Bladder microvascular endothelial cell (primary cell): ENCODE data around the gene LMTK3. TPM values are rescaled to one million over a fixed set of nuclear protein-coding genes. Genes with fewer than 3 reads are reported as not detected.

Source experiments
- total RNA-seq: library from RNA; depleted of rRNA; stranded (reverse); fragments of >200 nt; gene quantifications from 2 replicates; pipeline ENCODE4 v1.2.3, GENCODE V29; 2014

LMTK3 gene
- total RNA-seq = 0.06 TPM in 1 of 2 replicates, not detected in the other

GRCh38 chr19:48511800-48512503, at the start of gene LMTK3:
Gene LMTK3 (minus strand): TSS chr19:48511835. CDS start chr19:48511576, 259 bp downstream.

DNA sequence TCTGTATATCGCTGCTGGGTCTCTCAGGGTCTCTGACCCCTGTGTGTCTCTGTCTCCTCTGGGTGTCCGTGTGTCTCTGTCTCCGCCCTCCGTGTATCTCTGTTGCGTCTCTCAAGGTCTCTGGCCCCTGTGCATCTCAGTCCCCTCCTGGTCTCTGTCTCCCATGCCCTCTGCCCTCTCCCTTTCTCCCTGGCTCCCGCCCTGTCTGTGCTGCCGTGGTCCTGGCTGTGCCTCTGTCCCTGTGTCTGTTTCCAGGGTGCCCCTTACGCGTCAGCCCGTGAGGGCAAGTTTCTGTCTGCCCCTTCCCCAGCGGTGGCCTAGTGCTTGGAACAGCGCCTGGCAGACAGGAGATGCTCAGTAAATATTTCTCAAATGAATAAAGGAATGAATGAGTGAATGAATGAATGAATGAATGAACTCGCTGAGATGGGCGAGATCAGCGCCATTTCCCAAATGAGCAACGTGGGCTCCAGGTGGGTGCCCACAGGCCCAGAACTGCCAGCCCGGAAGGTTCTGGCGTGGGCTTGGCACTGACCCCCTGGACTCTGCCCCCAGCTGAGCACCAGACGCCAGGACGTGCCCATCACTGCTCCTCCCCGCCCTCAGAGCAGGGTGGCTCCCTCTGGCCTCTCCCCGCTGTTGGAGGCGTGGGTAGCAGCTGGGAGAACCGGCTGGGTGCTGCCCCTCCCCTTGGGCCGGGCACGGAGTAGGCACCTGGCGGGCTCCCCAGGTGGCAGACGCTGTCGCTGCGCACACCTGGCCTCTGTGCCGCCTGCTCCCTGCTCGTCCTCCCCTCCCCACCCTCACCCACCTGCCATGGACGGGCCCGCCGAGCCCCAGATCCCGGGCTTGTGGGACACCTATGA, 40.0 kb upstream of the LMTK3 start, which contains the start of gene SULT2B1:
Gene SULT2B1, plus strand, starts transcription at position 736 of the 866 bp plus-strand sequence. Its CDS starts 81 bp downstream, at position 817.

GRCh38 chr19:48469289-48469881, 42.2 kb downstream of the LMTK3 start, which contains the start of gene CYTH2:
Gene CYTH2 (plus strand): TSS chr19:48469369. CDS start chr19:48469508, 139 bp downstream.

DNA sequence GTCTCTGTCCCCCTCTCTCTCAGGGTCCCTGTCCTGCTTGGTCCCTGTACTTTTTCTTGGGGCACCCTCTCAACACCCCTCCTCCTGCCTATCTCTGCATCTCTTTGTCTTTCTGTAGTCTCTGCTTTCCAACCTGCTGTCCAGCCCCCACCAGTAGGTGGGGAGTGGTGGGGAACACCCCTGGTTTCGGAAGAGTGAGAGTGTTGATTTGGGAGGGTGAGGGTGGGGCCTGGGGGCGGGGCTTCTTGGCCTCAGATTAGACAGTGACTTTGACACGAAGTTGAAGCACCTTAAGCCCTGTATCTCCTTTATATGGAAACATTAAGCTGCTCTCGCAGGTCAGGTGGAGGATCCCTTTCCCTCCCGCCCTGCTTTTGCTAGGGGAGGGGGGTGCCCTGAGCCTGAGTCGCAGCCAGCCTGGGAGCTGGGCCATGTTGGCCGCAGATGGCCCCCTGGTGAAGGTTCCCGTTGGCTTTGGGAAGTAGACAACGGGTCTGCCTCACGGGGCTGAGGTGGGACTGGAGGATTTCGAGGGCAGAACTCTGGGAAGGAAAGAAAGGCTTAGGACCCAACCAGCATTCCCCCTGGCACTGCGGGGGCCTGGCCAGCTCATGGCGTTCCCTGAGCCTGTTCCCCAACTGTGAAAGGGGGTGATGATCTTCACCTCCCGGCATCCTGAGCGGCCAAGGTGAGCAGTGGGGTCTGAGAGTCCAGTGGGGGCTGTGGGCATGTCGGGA, 56.3 kb downstream of the LMTK3 start, which contains the start of gene KCNJ14:
Gene KCNJ14, plus strand, starts transcription at position 404 of the 737 bp plus-strand sequence. CDS start 6,151 bp downstream, outside the sequence.

DNA sequence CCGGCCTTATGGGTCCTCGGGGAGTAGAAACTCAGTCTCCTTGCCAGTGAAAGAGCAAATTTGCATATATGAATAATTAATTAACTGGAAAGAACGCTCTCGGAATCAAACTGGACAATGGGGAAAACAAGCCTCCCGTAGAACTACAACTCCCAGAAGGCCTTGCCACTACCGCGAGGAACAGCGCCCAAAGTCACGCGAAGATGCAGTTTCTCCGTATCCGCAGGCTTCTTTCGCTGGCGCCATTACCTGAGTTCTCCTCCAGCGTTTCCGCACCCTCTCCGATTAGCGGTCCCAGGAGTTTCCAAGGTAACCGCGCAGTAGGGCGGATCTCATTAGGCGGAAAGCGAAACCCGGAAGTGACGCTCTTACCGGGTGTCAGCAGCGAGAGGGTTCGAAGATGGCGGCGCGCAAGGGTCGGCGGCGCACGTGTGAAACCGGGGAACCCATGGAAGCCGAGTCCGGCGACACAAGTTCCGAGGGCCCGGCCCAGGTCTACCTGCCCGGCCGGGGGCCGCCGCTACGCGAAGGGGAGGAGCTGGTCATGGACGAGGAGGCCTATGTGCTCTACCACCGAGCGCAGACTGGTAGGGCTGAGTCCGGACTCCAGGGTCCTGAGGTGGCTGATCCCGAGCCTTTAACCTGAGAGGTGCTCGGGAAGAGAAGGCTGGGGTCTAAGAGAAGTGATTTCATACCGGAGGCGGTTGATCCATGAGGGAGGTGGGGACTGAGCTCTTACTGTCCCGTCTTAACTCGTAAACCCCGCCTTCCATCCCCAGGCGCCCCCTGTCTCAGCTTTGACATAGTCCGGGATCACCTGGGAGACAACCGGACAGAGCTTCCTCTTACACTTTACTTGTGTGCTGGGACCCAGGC, 65.8 kb downstream of the LMTK3 start, which contains the start of gene GRWD1:
Gene GRWD1, plus strand, starts transcription at position 378 of the 876 bp plus-strand sequence. Its CDS starts 23 bp downstream, at position 401.

Other genes starting within 250 kb of the LMTK3 start
- 0.63 and 0.97 TPM in 2 replicates for gene ZNF114, start 241.8 kb downstream of the LMTK3 start, total RNA-seq
- 12.1 and 25.3 TPM in 2 replicates for gene EMP3, start 186.3 kb downstream of the LMTK3 start, total RNA-seq
- 2.1 and 3.8 TPM in 2 replicates for gene TMEM143, start 147.9 kb downstream of the LMTK3 start, total RNA-seq
- not detected in 2 replicates for gene SYNGR4, start 147.5 kb downstream of the LMTK3 start, total RNA-seq
- 31.9 and 51.2 TPM in 2 replicates for gene KDELR1, start 120.3 kb downstream of the LMTK3 start, total RNA-seq
- 0.19 and 0.32 TPM in 2 replicates for gene GRIN2D, start 118.2 kb downstream of the LMTK3 start, total RNA-seq
- gene GRWD1, start 65.9 kb downstream of the LMTK3 start, total RNA-seq = 14.7 and 39.3 TPM in 2 replicates
- under 0.01 and 0.63 TPM in 2 replicates for gene KCNJ14, start 56.3 kb downstream of the LMTK3 start, total RNA-seq
- gene CYTH2, start 42.5 kb downstream of the LMTK3 start, total RNA-seq = 48.4 and 53.1 TPM in 2 replicates
- gene SULT2B1, start 40.3 kb upstream of the LMTK3 start, total RNA-seq = not detected in 2 replicates
- gene SPACA4, start 94.9 kb upstream of the LMTK3 start, total RNA-seq = not detected in 2 replicates
- 0.49 and 0.94 TPM in 2 replicates for gene FAM83E, start 103.2 kb upstream of the LMTK3 start, total RNA-seq
- 1,360 and 2,089 TPM in 2 replicates for gene RPL18, start 107.3 kb upstream of the LMTK3 start, total RNA-seq
- 5.2 and 6.4 TPM in 2 replicates for gene SPHK2, start 107.7 kb upstream of the LMTK3 start, total RNA-seq
- gene DBP, start 125.5 kb upstream of the LMTK3 start, total RNA-seq = 1.5 and 2.6 TPM in 2 replicates
- 0.97 and 2.7 TPM in 2 replicates for gene CA11, start 134.4 kb upstream of the LMTK3 start, total RNA-seq
- gene NTN5, start 161.2 kb upstream of the LMTK3 start, total RNA-seq = 0.06 and 0.16 TPM in 2 replicates
- gene FUT2, start 184.1 kb upstream of the LMTK3 start, total RNA-seq = not detected in 2 replicates
- gene MAMSTR, start 207.9 kb upstream of the LMTK3 start, total RNA-seq = 0.16 and 0.25 TPM in 2 replicates
- 60.3 and 78.2 TPM in 2 replicates for gene RASIP1, start 228.8 kb upstream of the LMTK3 start, total RNA-seq
- 0.16 and 0.50 TPM in 2 replicates for gene IZUMO1, start 235.1 kb upstream of the LMTK3 start, total RNA-seq
- 6.3 and 6.9 TPM in 2 replicates for gene FUT1, start 240.8 kb upstream of the LMTK3 start, total RNA-seq
- not detected in 2 replicates for gene FGF21, start 243.7 kb upstream of the LMTK3 start, total RNA-seq